Gastrocnemius medialis (tissue), 4 donors: ENCODE data around the gene CCNT2.

Experiments
- CTCF ChIP-seq, 5 experiments: fragments of 450-650 bp in 3 of 5; fragments of 200-600 bp in 2 of 5; sonication (generic) in 2 of 5; IDR thresholded peaks in 4 of 5; conservative IDR thresholded peaks in 1 of 5; 1 replicate in 4 of 5; 2 replicates in 1 of 5; pipeline ENCODE4 v1.5.1; 2016 to 2019; ENCODE audit warnings: antibody characterized with exemption in 5 of 5, mild to moderate bottlenecking in 3 of 5, moderate library complexity in 3 of 5
- POLR2A ChIP-seq, 2 donors: fragments of 450-650 bp; IDR thresholded peaks; one replicate each; pipeline ENCODE4 v1.6.1; 2017; ENCODE audit warnings: antibody characterized with exemption in 2 of 2, mild to moderate bottlenecking in 2 of 2, moderate library complexity in 2 of 2

DNA sequence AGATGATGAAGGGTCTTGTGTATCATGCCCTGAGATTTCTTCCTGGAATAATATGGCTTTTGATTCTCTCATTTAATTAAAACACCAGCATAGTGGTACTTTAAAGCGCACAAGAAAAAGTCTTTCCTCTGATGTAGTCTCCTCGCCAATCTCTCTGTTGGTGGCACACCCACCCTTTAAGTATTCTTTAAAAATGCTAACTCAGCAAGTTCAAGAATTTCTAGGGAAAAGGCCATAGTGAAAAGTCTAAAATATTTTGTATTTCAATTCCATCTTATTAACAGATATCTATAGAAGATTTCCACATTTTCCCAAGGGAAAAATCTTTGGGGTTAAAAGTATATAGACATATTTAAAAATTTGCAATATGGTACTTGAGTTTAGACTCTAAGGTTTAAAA, 45.5 kb upstream of the CCNT2 start:
- no peak for TF ChIP-seq CTCF (IDR thresholded peaks at IDR 0.05 in 4 of 5, conservative IDR thresholded peaks at IDR 0.05 in 1 of 5)
- TF ChIP-seq POLR2A (IDR thresholded peaks at IDR 0.05): no peak
